Astrocyte of the hippocampus (primary cell): Measurements from ENCODE around the gene HNRNPU.
A peak's percentile ranks its signal among the peaks of the same experiment; 100 is the strongest.

Experiments
- DNase-seq: peaks from one replicate; pipeline ENCODE4 v3.0.0; 2011; ENCODE audit warnings: low read depth, low spot score

Gene HNRNPU

GRCh38 chr1:244864253-244865027 lies at the start of gene HNRNPU:
TSS of gene HNRNPU (minus strand) at chr1:244864543. CDS start at chr1:244864307, 236 bp downstream.
- DNase-seq = peak; percentile 100

- DNase-seq = no peak
Observed at GRCh38 chr1:244913806-244914205, 49.5 kb upstream of the HNRNPU start.

- DNase-seq = no peak
Observed at GRCh38 chr1:244904119-244904518, 39.8 kb upstream of the HNRNPU start.

DNA sequence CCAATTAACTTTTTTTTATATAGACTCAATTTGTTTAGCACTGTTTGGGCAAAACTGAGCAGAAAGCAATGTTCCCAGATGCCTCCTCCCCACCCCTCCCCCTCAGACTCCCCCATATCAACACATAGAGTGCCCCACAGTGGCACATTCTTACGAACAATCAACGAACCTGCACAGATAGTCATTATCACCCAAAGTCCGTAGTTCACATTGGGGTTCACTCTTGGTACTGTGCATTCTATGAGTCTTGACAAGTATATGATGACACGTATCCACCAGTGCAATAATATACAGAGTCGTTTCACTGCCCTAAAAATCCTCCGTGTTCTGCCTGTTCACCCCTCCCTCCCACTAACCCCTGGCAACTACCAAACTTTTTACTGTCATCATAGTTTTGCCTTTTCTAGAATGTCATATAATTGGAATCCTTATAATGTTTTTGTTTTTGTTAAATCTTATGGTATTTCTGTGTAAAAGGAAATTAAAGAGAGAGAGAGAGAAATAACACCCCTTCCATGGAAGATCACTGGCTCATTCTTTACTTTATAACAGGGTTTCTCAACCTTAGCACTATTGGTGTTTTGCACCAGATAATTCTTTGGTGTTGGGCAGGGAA lies 37.2 kb upstream of the HNRNPU start:
- DNase-seq = no peak

GRCh38 chr1:244897476-244898254 lies 33.3 kb upstream of the HNRNPU start:
- DNase-seq = no peak

DNA sequence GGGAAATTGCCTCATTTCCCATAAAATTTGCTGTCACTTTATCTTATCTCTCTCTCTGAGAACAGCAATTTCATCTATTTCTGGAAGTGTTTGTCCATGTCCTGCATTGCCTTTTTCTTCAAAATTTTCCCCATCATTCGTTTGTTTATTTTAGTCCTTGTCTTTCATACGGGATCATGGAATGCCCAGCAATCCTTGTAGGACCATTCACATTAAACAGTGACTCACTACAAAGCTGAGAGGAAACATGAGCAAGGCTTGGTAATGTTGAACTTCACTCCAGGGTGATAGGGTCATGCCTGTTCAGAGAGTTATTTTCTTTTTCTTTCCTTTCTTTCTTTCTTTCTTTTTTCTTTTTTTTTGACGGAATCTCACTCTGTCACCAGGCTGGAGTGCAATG lies 32.2 kb upstream of the HNRNPU start:
- DNase-seq = peak; percentile 59

DNA sequence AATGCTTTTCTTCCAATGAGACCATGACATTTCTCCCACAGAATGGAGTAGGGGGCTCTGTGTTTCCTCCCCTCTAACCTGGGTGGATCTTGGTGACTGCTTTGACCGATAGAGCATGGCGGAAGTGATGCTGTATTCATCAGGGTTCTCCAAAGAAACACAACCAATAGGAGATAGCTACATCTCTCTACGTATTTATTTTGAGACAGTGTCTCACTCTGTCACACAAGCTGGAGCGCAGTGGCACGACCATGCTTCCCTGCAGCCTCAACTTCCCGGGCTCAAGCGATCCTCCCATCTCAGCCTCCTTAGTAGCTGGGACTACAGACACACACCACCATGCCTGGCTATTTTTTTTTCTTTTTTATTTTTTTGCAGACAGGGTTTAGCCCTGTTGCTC lies 29.5 kb upstream of the HNRNPU start:
- no peak for DNase-seq

DNA sequence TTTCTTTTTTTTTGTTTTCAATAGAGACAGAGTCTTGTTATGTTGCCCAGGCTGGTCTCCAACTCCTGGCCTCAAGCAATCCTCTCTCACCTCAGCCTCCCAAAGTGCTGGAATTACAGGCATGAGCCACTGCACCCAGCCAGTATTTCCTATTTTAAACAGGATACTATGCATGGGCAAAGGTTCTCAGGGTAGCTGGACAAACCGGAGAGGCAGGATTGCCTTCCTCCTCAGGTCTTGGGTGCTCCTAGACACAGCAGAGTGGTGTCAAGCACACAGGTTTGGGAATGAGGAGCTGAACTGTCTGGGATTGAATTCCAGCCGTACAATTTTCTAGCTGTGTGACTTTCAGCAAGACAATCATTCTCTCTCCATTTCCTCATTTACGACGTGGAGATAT lies 22.9 kb upstream of the HNRNPU start:
- DNase-seq = no peak

DNA sequence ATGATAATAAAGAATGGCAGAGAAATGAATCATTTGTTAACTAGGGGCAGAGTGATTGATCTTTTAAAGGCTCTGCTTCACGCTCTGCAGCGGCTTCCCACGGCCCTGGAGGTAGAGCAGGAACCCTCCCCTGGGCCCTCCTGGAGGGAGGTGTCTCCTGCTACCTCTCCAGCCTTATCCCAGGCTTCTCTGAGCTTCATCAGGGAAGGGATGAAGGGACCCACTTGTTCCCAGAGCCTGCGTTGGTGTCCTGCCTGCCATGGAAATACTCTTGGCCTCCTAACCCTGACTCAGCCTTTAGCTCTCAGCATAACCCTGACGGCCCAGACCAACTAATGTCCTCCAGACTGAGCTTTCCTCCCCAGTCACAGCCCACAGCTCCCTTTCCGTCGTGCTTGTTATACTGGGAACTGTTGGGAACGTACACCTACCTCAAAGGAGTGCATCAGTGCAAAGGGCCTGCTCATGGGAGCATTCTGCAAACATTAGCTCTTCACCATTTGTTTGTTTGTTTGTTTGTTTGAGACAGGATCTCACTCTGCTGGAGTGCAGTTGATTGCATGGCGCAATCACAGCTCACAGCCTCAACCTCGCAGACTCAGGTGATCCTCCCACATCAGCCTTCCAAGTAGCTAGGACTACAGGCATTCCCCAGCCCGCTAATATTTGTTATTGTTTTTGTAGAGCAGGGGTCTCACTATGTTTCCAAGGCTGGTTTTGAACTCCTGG lies 17.4 kb upstream of the HNRNPU start:
- no peak for DNase-seq

GRCh38 chr1:244878681-244879080 lies 14.3 kb upstream of the HNRNPU start:
- DNase-seq = no peak

DNA sequence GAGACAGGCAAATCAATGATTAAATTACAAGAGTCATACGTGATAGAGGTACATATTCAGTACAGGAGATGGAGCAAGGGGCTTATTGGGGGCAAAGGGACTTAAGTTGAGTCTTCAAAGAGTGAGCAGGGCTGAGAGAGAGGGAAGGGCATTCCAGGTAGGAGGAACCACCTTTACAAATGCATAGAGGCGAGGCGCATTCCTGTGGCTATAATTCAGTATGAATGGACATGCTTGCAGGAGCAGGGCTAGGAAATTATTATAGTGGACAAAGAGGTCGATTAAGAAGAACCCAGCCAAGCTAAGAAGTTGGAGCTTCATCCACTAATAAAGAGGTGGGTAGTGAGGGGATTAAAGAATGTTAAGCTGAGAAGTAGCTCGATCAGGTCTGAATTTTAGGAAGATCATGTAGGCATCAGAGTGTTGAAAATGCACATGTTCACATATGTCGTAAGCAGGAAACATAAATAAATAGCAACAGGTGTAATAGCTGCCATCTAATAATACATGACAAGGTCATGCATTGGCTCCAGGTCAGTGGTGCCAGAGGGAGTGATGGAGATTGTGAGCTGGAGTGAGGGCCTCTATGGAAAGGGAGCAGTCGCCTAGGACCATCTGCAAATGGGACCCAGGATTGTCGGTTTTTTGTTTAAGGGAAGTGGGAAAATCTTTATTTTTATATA lies 12.0 kb upstream of the HNRNPU start:
- no peak for DNase-seq

DNA sequence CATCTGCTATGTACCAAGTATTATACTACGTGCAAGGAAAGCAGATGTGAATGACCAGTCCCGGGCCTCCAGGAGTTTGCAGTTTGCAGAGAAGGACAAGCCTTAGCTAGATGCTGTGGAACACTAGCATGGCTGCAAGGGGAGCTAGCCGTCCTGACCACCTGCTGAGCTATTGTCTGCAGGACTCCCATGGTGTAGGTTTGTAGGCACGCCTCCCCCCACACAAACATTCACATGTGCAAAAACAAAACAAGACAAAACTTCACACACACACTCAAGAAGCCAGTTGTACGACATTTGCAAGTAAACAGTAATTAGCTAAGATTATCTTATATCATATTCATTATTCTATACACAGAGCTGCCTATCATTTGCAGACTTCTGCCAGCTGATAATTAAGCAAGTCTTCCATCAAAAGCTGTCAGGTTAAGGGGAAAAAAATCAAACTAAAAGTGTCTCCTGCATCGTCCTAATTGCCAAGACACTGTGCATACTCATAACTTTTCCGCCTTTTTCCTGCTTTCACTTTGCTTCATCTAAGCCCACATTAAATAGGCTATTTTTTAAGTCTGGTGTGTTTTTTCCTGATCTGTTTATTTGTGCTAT lies 10.7 kb upstream of the HNRNPU start:
- no peak for DNase-seq

GRCh38 chr1:244869950-244870349 lies 5.6 kb upstream of the HNRNPU start:
- no peak for DNase-seq

DNA sequence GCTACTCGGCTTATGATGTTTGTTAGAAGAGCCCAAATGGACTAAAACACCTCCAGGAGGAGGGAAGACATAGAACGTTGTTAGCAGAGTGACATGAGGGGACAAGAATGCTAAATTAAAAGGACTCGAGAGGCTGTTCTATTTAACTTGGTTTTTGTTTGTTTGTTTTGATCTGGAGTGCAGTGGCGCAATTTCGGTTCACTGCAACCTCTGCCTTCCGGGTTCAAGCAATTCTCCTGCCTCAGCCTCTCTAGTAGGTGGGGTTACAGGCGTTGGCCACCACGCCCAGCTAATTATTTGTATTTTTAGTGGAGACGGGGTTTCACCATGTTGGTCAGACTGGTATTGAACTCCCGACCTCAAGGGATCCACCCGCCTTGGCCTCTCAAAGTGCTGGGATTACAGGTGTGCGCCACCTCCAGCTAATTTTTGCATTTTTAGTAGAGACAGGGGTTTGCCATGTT lies 5.1 kb upstream of the HNRNPU start:
- no peak for DNase-seq

GRCh38 chr1:244868484-244869363 lies 4.4 kb upstream of the HNRNPU start:
- DNase-seq = no peak

DNA sequence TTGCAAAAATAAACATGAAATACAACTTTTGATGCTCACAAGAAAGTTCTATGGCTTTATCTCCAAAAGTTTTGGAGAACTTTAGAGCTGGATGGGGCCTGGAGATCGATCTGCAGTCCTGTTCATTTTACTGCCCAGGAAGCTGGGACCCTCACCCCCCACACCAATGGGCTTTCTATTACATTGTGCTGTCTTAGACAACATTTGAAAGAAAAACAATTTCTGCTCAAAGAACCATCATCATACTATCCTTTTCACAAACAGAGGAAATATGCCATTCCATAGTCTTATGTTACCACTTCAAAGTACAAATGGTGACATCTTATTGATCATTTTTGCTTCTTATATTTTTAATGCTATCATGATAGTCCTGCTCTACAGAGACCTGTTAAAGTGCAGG lies 2.0 kb upstream of the HNRNPU start:
- no peak for DNase-seq

GRCh38 chr1:244865820-244866219 lies 1.5 kb upstream of the HNRNPU start:
- DNase-seq = no peak

GRCh38 chr1:244865028-244865371 lies 657 bp upstream of the HNRNPU start:
- no peak for DNase-seq

- DNase-seq = no peak
Observed at GRCh38 chr1:244863491-244864252, 671 bp downstream of the HNRNPU start.
